ENCODE data around the gene PGLYRP4. TPM values are rescaled to one million over a fixed set of nuclear protein-coding genes. Genes with fewer than 3 reads are reported as not detected.

The PGLYRP4 gene
- total RNA-seq, 2 experiments from 2014 or later = not detected

DNA sequence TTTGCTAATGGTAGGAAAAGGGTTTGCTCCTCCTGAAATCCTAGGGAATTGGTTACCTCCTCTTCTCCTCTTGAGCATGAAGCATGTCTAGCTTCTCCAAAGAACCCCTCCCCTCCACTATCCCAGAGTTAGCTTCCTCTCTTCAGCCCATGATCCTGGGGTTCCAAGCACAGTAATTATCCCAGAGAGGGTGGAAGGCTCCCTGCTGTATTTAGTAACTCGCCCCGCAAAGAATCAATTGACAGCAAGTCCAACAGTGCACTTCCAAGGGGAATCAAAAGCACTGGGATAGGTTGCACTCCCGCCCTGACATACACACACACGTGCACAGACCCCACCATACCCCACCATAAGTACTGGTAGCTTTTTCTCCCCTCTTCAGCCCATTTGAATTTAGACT lies 39.1 kb upstream of the PGLYRP4 start:
- CTCF ChIA-PET = interaction anchor here (1.2 kb wide), 1 partner anchor 16 kb away, joined by 3 read pairs; no protein-coding TSS in a partner anchor
- intact Hi-C loops (cut with micrococcal nuclease) = no loop called here
- H3K27ac Mint-ChIP-seq = no peak overlapping the region
- TF ChIP-seq CTCF (IDR thresholded peaks at IDR 0.05) = no peak
- H3K9me3 Mint-ChIP-seq = no peaks in the 10 kb centered on the region
- no peaks in the 10 kb centered on the region for H3K36me3 Mint-ChIP-seq (ENCODE audit: low read depth)
- no peaks in the 10 kb centered on the region for H3K4me1 Mint-ChIP-seq (ENCODE audit: low read depth)
- DNase-seq (no peak), ATAC-seq (no peak)
- H3K4me3 Mint-ChIP-seq = no peak overlapping the region
- peaks cover 6% of the 10 kb centered on the region for H3K27me3 Mint-ChIP-seq
- POLR2A ChIA-PET = interaction anchor here (0.6 kb wide), 1 partner anchor 36 kb away, joined by 3 read pairs; no protein-coding TSS in a partner anchor

- DNase-seq = no peak
- ChIA-PET POLR2A (no interaction called here), CTCF (no interaction called here)
- peaks cover 1% of the 10 kb centered on the region for H3K9me3 Mint-ChIP-seq
- H3K36me3 Mint-ChIP-seq (ENCODE audit: low read depth) = no peaks in the 10 kb centered on the region
- ATAC-seq = no peak
- H3K27ac Mint-ChIP-seq = no peak overlapping the region
- H3K27me3 Mint-ChIP-seq = peaks cover 12% of the 10 kb centered on the region
- H3K4me3 Mint-ChIP-seq = no peak overlapping the region
- no peaks in the 10 kb centered on the region for H3K4me1 Mint-ChIP-seq (ENCODE audit: low read depth)
- intact Hi-C loops (cut with micrococcal nuclease) = no loop called here
- no peak for TF ChIP-seq CTCF (IDR thresholded peaks at IDR 0.05)
These were observed 38.4 kb upstream of the PGLYRP4 start for GRCh38 chr1:153387001-153387400.

- H3K36me3 Mint-ChIP-seq (ENCODE audit: low read depth) = no peaks in the 10 kb centered on the region
- no peaks in the 10 kb centered on the region for H3K4me1 Mint-ChIP-seq (ENCODE audit: low read depth)
- TF ChIP-seq CTCF (IDR thresholded peaks at IDR 0.05) = no peak
- peaks cover 6% of the 10 kb centered on the region for H3K9me3 Mint-ChIP-seq
- peaks cover 14% of the 10 kb centered on the region for H3K27me3 Mint-ChIP-seq
- intact Hi-C loops (cut with micrococcal nuclease) = no loop called here
- no peak overlapping the region for H3K4me3 Mint-ChIP-seq
- ATAC-seq (no peak), DNase-seq (no peak)
- ChIA-PET POLR2A (no interaction called here), CTCF (interaction anchor here (1.4 to 1.5 kb wide), 2 partner anchors 79 to 108 kb away, joined by 4 to 5 read pairs; no protein-coding TSS in a partner anchor)
- H3K27ac Mint-ChIP-seq = no peak overlapping the region
These were observed 37.9 kb upstream of the PGLYRP4 start for GRCh38 chr1:153386500-153386901.

GRCh38 chr1:153384958-153385580 lies 36.4 kb upstream of the PGLYRP4 start:
- peaks cover 13% of the 10 kb centered on the region for H3K27me3 Mint-ChIP-seq
- CTCF ChIA-PET = interaction anchor here (1.4 to 1.5 kb wide), 2 partner anchors 81 to 109 kb away, joined by 4 to 5 read pairs; no protein-coding TSS in a partner anchor
- DNase-seq (no peak), ATAC-seq (no peak)
- H3K27ac Mint-ChIP-seq = no peak overlapping the region
- H3K36me3 Mint-ChIP-seq (ENCODE audit: low read depth) = no peaks in the 10 kb centered on the region
- POLR2A ChIA-PET = no interaction called here
- no peaks in the 10 kb centered on the region for H3K4me1 Mint-ChIP-seq (ENCODE audit: low read depth)
- TF ChIP-seq CTCF (IDR thresholded peaks at IDR 0.05) = no peak
- intact Hi-C loops (cut with micrococcal nuclease) = no loop called here
- H3K9me3 Mint-ChIP-seq = peaks cover 11% of the 10 kb centered on the region
- no peak overlapping the region for H3K4me3 Mint-ChIP-seq

- Mint-ChIP-seq H3K27me3 (peaks cover 22% of the 10 kb centered on the region), H3K4me1 (ENCODE audit: low read depth) (no peaks in the 10 kb centered on the region), H3K9me3 (peaks cover 11% of the 10 kb centered on the region), H3K36me3 (ENCODE audit: low read depth) (no peaks in the 10 kb centered on the region), H3K4me3 (no peak overlapping the region), H3K27ac (no peak overlapping the region)
- ChIA-PET CTCF (no interaction called here), POLR2A (no interaction called here)
- TF ChIP-seq CTCF (IDR thresholded peaks at IDR 0.05) = no peak
- ATAC-seq = no peak
- intact Hi-C loops (cut with micrococcal nuclease) = no loop called here
- no peak for DNase-seq
These were observed 32.1 kb upstream of the PGLYRP4 start for GRCh38 chr1:153380711-153381110.

Data from activated CD8-positive, alpha-beta T cell treated with anti-CD3 and anti-CD28 coated beads for 36 hours (primary cell).